Ectodermal cell (in vitro differentiated cells): ENCODE measurements around the gene TEX261.

ENCODE experiments used
- H3K27ac ChIP-seq: 2 replicates; pipeline ENCODE4 v1.7.0; 2013; ENCODE audit warnings: mild to moderate bottlenecking, low read depth, low read length; ENCODE audit not compliant: insufficient read depth, poor library complexity, severe bottlenecking
- H3K27me3 ChIP-seq: 2 replicates; pipeline ENCODE4 v1.7.0; 2013; ENCODE audit warnings: mild to moderate bottlenecking, low read length; ENCODE audit not compliant: insufficient read depth, control insufficient read depth, poor library complexity, severe bottlenecking
- H3K36me3 ChIP-seq: one replicate; pipeline ENCODE4 v1.7.0; 2013; ENCODE audit warnings: low read length; ENCODE audit not compliant: control insufficient read depth, insufficient read depth
- H3K4me1 ChIP-seq: one replicate; pipeline ENCODE4 v1.7.0; 2013; ENCODE audit warnings: low read length; ENCODE audit not compliant: control insufficient read depth, insufficient read depth
- H3K4me3 ChIP-seq: 2 replicates; pipeline ENCODE4 v1.7.0; 2013; ENCODE audit warnings: low read depth, low read length, control low read depth; ENCODE audit not compliant: insufficient read depth
- H3K9me3 ChIP-seq: 2 replicates; pipeline ENCODE4 v1.7.0; 2013; ENCODE audit warnings: mild to moderate bottlenecking, low read length, moderate library complexity; ENCODE audit not compliant: control insufficient read depth
- WGBS, 2 experiments: methylation state at CpG; one replicate each; pipeline ENCODE4 v1.1.7; 2013; ENCODE audit warnings: missing lambda C conversion rate in 2 of 2; 5-methylcytosine and 5-hydroxymethylcytosine counted together

The TEX261 gene

DNA sequence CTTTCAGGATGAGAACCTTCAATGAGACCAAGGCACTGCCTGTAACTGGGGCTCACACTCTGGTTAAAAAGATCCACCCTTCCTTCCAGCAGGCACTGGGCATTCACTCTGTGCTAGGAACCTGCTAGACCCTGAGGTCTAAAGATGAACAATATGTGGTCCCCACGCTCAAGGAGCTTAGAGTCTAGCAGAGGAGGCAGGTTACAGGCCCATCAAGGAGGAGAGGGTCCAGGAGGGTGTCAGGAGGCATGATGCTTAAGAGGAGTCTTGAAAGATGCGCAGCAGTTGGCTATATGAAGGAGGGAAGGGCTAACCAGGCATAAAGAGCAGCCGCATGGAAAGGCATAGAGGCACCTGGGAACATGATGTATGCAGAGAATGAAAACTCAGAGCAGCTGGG is 11.7 kb downstream of the TEX261 start:
- Histone ChIP-seq H3K27ac (no peak overlapping the region), H3K4me1 (peaks cover 5% of the 10 kb centered on the region), H3K27me3 (peaks cover 20% of the 10 kb centered on the region), H3K36me3 (peaks cover under 1% of the 10 kb centered on the region), H3K4me3 (no peak overlapping the region), H3K9me3 (no peaks in the 10 kb centered on the region)
- WGBS, 2 experiments, result 94% methylated on average over 3 of the region's 3 CpGs

DNA sequence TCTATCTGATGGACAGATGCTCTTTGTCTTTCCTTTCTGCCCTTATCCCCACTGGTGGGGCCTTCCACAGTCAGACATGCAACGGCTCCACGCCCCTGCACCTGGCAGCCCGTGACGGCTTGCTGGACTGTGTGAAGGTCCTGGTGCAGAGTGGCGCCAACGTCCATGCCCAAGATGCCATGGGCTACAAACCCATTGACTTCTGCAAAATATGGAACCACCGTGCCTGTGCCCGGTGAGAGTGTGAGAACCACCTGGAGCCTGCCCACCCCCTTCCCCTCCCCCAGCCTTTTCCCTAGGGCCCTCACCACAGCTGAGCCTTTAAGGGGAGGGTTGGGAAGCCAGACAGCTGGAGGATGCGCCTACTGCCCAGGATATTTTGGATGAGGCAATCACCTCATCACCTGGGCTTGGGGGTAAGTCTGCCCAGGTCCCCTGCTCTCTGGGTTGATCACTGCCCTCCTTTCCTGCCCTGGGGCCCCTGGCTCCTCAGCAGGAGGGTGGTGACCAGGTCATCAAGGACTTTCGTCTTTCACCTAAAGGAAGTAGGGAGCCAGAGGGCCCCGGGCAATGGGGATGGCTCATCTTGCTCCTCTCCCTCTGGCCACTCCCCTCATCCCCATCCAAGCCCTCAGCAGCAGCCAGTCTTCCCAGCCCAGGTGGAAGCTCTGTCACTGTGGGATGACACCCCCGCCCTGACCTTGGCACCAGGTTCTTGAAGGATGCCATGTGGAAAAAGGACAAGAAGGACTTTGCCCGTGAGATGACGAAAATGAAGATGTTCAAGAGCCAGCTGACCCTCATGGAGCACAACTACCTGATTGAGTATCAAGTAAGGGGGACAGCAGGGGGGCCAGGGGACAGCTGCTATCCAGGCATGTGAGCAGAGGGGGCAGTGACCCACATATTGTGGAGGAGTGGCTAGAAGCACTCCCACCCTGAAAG is 12.5 kb downstream of the TEX261 start:
- no peak overlapping the region for H3K27ac ChIP-seq
- 91 to 93% methylated on average over 14 of the region's 14 CpGs for WGBS, 2 experiments
- H3K4me3 ChIP-seq, result no peak overlapping the region
- no peaks in the 10 kb centered on the region for H3K9me3 ChIP-seq
- H3K27me3 ChIP-seq, result peaks cover 25% of the 10 kb centered on the region
- H3K4me1 ChIP-seq, result peaks cover 5% of the 10 kb centered on the region
- H3K36me3 ChIP-seq, result no peaks in the 10 kb centered on the region

DNA sequence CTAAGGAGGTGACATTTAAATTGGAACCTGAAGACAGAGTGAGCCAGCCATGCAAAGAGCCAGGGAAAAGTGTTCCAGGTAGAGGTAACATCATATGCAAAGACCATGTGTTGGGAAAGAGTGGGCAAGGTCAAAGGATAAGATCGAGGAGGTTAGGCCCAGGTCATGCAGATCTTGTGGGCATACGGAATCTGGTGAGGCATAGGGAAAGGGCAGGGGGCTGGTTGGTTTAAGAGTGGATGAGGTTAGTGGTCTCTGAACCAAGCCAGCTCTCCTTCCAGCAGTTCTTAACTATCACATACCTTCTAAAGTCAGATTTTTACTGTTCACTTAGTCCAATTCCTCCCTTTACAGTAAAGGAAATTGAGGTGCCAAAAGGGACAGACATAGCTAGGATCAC is 13.3 kb downstream of the TEX261 start:
- no peak overlapping the region for H3K4me3 ChIP-seq
- no peak overlapping the region for H3K27ac ChIP-seq
- no peaks in the 10 kb centered on the region for H3K36me3 ChIP-seq
- H3K27me3 ChIP-seq, result peaks cover 25% of the 10 kb centered on the region
- no peaks in the 10 kb centered on the region for H3K9me3 ChIP-seq
- 86 to 89% methylated on average over 2 of the region's 2 CpGs for WGBS, 2 experiments
- H3K4me1 ChIP-seq, result peaks cover 7% of the 10 kb centered on the region

DNA sequence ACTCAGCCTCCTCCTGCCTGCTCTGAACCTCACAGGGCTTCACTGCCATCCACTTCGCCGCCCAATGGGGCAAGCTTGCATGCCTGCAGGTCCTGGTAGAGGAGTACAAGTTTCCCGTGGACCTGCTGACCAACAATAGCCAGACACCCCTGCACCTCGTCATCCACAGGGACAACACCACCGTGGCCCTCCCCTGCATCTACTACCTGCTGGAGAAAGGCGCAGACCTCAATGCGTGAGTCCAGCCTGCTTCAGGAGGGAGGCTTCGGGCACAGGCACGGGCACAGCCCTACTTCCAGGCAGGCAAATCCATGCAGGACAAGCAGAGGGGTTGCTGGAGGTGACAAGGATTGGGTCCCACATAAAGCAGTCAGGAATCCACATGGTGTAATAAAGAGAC is 15.0 kb downstream of the TEX261 start:
- WGBS, 2 experiments, result 92 to 94% methylated on average over 9 of the region's 9 CpGs

DNA sequence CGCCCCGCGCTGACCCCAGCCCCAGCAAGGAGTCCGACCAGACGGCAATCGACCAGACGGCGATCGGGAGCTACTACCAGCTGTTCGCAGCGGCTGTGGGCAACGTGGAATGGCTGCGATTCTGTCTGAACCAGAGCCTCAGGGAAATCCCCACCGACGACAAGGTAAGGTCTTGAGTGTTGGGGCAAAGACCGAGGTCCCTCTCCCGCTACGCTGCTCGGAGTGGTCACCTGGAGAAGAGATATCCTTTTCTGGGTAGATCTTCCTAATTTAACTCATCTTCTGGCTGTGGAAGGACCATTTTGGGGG is 15.5 kb downstream of the TEX261 start:
- 17 to 21% methylated on average over 19 of the region's 19 CpGs for WGBS, 2 experiments

More for the DNA sequence above, 15.0 kb downstream of the TEX261 start:
- Histone ChIP-seq H3K27me3 (peaks cover 31% of the 10 kb centered on the region), H3K36me3 (no peaks in the 10 kb centered on the region), H3K4me3 (no peak overlapping the region), H3K27ac (no peak overlapping the region), H3K9me3 (no peaks in the 10 kb centered on the region), H3K4me1 (peaks cover 12% of the 10 kb centered on the region)

DNA sequence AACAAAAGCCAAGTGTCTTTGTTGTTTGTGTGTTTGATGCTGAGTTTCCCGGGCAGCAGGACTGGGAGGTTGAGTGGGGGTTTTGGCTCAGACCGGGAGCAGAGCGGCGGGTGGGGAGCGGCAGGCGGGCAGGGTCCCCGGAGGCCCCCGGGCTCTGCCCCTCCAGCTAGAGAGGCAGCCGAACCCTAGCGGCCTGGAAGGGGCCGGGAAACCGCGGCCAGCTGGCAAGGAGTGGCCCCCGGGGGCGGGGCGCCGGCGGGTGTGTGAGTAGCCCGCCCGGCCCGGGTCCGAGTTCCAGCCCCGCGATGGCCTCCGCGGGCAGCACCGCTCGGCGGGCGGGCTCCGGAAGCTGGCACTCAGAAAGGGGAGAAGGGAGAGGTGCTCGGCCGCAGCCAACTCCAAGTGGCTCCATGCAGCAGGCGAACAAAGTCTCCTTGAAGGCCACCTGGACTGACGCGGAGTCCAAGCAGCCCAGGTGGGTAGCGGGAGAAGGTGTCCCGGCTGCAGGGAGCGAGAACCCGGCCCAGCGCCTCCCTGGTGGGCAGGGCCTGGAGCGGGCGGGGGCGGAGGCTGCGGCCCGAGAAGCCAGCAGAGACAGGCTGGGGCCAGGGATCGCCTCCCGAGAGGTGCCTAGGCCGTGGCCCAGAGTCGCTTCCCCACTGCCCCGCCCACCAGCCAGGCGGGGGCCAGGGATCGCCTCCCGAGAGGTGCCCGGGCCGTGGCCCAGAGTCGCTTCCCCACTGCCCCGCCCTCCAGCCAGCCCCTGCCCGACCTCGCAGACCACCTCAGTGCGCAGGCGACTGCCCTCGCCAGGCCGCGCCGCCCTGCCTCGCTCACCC is 16.1 kb downstream of the TEX261 start, which contains the start of gene ANKRD53:
Gene ANKRD53 (plus strand): TSS at position 290 of the 839 bp plus-strand sequence. CDS start 16 bp downstream, at position 306.
- peak within 1 kb of the TSS; percentile 50 for H3K4me3 ChIP-seq
- H3K36me3 ChIP-seq, result no peaks in the 10 kb centered on the region
- H3K4me1 ChIP-seq, result peaks cover 9% of the 10 kb centered on the region
- H3K27me3 ChIP-seq, result peaks cover 31% of the 10 kb centered on the region
- no peaks in the 10 kb centered on the region for H3K9me3 ChIP-seq
- H3K27ac ChIP-seq, result no peak within 1 kb of the TSS
- WGBS, 2 experiments, result 0 to 1% methylated on average over 67 of the region's 67 CpGs

More for the DNA sequence above, 15.5 kb downstream of the TEX261 start:
- H3K27me3 ChIP-seq, result peaks cover 31% of the 10 kb centered on the region
- H3K4me3 ChIP-seq, result peak overlapping the region; percentile 50
- no peaks in the 10 kb centered on the region for H3K9me3 ChIP-seq
- peaks cover 9% of the 10 kb centered on the region for H3K4me1 ChIP-seq
- H3K36me3 ChIP-seq, result no peaks in the 10 kb centered on the region
- H3K27ac ChIP-seq, result no peak overlapping the region

DNA sequence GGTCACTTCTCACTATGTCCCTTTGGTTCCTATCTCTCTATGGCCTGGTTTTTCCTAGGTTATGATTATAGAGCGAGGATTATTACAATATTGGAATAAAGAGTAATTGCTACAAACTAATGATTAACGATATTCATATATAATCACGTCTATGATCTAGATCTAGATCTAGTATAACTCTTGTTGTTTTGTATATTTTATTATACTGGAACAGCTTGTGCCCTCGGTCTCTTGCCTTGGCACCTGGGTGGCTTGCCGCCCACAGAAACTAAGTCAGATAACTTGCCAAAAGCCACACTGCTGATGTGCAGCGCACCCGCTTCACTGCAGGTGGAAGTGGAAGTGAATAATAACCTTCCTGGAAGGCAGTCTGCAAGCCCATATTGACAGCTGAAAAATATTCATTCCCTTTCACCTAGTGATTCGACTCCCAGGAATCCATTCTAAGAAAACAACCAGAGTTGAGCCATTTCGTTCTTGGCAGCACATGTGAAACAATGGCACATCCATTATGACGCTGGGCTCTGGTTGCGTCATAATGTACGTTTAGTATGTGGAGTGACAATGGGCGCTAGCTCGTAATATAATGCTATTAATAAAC is 17.0 kb downstream of the TEX261 start:
- peaks cover 9% of the 10 kb centered on the region for H3K4me1 ChIP-seq
- H3K9me3 ChIP-seq, result no peaks in the 10 kb centered on the region
- no peaks in the 10 kb centered on the region for H3K36me3 ChIP-seq
- 59 to 63% methylated on average over 9 to 11 of the region's 14 CpGs for WGBS, 2 experiments
- no peak overlapping the region for H3K27ac ChIP-seq
- H3K27me3 ChIP-seq, result peaks cover 31% of the 10 kb centered on the region
- H3K4me3 ChIP-seq, result peak overlapping the region; percentile 50

DNA sequence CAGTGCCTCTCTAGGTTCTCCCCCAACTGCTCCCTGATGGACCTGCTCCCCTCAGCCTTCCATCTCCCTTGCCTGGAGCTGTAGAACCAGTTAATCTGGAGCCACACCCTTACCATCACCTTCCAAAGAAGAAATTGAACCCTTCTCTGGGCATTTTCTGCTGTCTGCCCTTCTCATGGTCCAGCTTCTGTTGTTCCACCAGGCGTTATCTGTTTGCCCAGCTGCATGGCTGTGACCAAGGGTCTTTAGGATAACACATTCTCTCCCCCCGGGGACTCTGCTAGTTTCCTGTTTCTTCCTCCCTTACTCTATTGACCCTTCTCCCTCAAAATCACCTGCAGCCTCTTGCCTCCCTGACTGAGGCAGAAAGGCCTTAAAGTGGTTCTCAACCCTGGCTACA is 19.4 kb downstream of the TEX261 start:
- 88 to 93% methylated on average over 2 of the region's 2 CpGs for WGBS, 2 experiments
- H3K27me3 ChIP-seq, result peaks cover 50% of the 10 kb centered on the region
- peaks cover 9% of the 10 kb centered on the region for H3K4me1 ChIP-seq

DNA sequence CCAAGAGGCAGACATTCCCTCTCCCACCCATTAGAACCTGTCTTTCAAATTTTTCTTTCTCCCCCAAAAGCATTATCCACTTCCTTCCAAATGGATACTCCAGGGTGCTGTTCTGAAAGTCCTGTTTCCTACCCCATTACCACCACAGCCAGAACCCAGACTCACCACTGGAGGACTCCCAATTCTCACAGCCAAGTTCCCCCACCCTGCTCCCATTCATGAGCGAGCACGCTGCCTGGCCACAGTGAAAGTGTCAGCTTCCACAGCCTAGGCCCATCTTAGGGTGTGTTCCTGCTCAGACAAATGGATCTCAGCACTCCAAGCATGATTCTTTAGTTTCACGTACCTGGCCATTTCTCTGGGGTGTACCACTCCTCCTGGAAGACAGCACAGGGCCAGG is 20.1 kb downstream of the TEX261 start:
- Histone ChIP-seq H3K4me3 (no peak overlapping the region), H3K27me3 (peaks cover 53% of the 10 kb centered on the region), H3K27ac (no peak overlapping the region), H3K4me1 (peaks cover 9% of the 10 kb centered on the region), H3K36me3 (no peaks in the 10 kb centered on the region), H3K9me3 (no peaks in the 10 kb centered on the region)
- WGBS, 2 experiments, result 92% methylated on average over 3 of the region's 3 CpGs

More for the DNA sequence above, 19.4 kb downstream of the TEX261 start:
- no peak overlapping the region for H3K4me3 ChIP-seq
- H3K27ac ChIP-seq, result no peak overlapping the region
- no peaks in the 10 kb centered on the region for H3K9me3 ChIP-seq
- no peaks in the 10 kb centered on the region for H3K36me3 ChIP-seq

DNA sequence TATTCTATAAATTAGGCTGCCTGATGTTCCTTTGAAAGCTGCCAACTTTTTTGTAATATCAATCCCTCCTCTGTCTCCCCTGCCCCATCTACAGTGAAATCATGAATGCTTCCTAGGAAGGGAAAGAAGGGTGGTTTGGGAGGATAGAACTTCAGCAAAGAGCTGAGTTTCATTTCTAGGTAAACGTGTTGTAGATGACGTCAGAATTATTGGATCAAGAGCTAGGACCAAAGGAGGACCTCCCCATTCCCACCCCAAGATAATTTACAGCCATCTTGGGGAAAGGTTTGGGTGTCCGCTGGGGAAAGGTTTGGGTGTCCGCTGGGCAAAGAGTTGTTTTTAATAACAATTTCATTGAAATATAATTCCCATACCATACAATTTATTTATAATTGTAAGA is 27.5 kb downstream of the TEX261 start:
- WGBS, 2 experiments, result 31 to 67% methylated on average over 2 of the region's 4 CpGs
- no peaks in the 10 kb centered on the region for H3K4me1 ChIP-seq
- no peak overlapping the region for H3K4me3 ChIP-seq
- H3K36me3 ChIP-seq, result no peaks in the 10 kb centered on the region
- no peak overlapping the region for H3K27ac ChIP-seq
- peaks cover 96% of the 10 kb centered on the region for H3K27me3 ChIP-seq
- H3K9me3 ChIP-seq, result no peaks in the 10 kb centered on the region
